CD4-positive, alpha-beta memory T cell (primary cell): ENCODE measurements around the gene ACADVL. TPM values are rescaled to one million over a fixed set of nuclear protein-coding genes. Genes with fewer than 3 reads are reported as not detected.

Experiments used
- CTCF ChIA-PET: fragments of 350-600 bp; sonication (Branson Sonifier 250); formaldehyde crosslinking; loops from one replicate; lab custom pipeline; 2021; ENCODE audit warnings: inconsistent platforms; ENCODE audit not compliant: partially characterized antibody; lab: Charles Lee
- POLR2A ChIA-PET: fragments of 350-600 bp; sonication (Branson Sonifier 250); formaldehyde crosslinking; loops from one replicate; lab custom pipeline; 2021; ENCODE audit not compliant: partially characterized antibody; lab: Charles Lee
- DNase-seq, 5 donors: peaks; one replicate each; pipeline versions ENCODE4 v3.0.0 to v3.0.0-alpha.2; 2020 to 2022; ENCODE audit warnings: mixed read lengths in 1 of 5
- H3K27ac ChIP-seq: one replicate; pipeline ENCODE4 v1.7.0; 2013; ENCODE audit warnings: low read depth, low read length
- H3K27me3 ChIP-seq: 2 replicates; pipeline ENCODE4 v1.7.0; 2013; ENCODE audit warnings: mild to moderate bottlenecking, low read length, moderate library complexity; ENCODE audit not compliant: insufficient read depth
- H3K36me3 ChIP-seq: 2 replicates; pipeline ENCODE4 v1.7.0; 2013; ENCODE audit warnings: mild to moderate bottlenecking, low read length, moderate library complexity; ENCODE audit not compliant: insufficient read depth
- H3K4me1 ChIP-seq: 2 replicates; pipeline ENCODE4 v1.7.0; 2013; ENCODE audit warnings: mild to moderate bottlenecking, low read length, moderate library complexity; ENCODE audit not compliant: insufficient read depth
- H3K4me3 ChIP-seq, 2 donors: one replicate each; pipeline ENCODE4 v1.7.0; 2013; ENCODE audit warnings: low read length in 2 of 2, mild to moderate bottlenecking in 1 of 2
- H3K9me3 ChIP-seq, 2 donors: one replicate each; pipeline ENCODE4 v1.7.0; 2013; ENCODE audit warnings: low read length in 2 of 2, control low read depth in 1 of 2; ENCODE audit not compliant: control insufficient read depth in 1 of 2
- H3K27ac Mint-ChIP-seq, 7 donors: one replicate each; pipeline ENCODE4 v1.8.0; 2020 to 2021; ENCODE audit warnings: mixed read lengths in 7 of 7, mild to moderate bottlenecking in 6 of 7, inconsistent platforms in 3 of 7, moderate library complexity in 3 of 7
- H3K27me3 Mint-ChIP-seq, 2 donors: one replicate each; pipeline ENCODE4 v1.8.0; 2020 to 2021; ENCODE audit warnings: mixed read lengths in 2 of 2
- H3K36me3 Mint-ChIP-seq, 2 donors: one replicate each; pipeline ENCODE4 v1.8.0; 2020 to 2021; ENCODE audit warnings: mixed read lengths in 2 of 2, inconsistent platforms in 1 of 2, mild to moderate bottlenecking in 1 of 2
- H3K4me1 Mint-ChIP-seq, 4 donors: one replicate each; pipeline ENCODE4 v1.8.0; 2020 to 2021; ENCODE audit warnings: mixed read lengths in 4 of 4, mild to moderate bottlenecking in 1 of 4
- H3K4me3 Mint-ChIP-seq, 8 donors: one replicate each; pipeline ENCODE4 v1.8.0; 2020 to 2021; ENCODE audit warnings: mixed read lengths in 8 of 8, mild to moderate bottlenecking in 7 of 8, moderate library complexity in 6 of 8, inconsistent platforms in 3 of 8
- H3K9me3 Mint-ChIP-seq, 8 donors: one replicate each; pipeline ENCODE4 v1.8.0; 2020 to 2021; ENCODE audit warnings: mixed read lengths in 8 of 8, mild to moderate bottlenecking in 5 of 8, inconsistent platforms in 3 of 8, moderate library complexity in 1 of 8
- intact Hi-C: fragments of 100-400 bp; cut with micrococcal nuclease; formaldehyde crosslinking; loops from one replicate; pipeline ENCODE4 v1.15.1; 2023
- polyA plus RNA-seq, 2 donors: library from polyadenylated mRNA; unstranded; fragments of 300-500 nt; fragmentation: Illumina TruSeq; gene quantifications; one replicate each; pipeline ENCODE4 v1.2.3, GENCODE V29; 2021
- total RNA-seq, 2 experiments: library from RNA; stranded (reverse); gene quantifications; one replicate each; pipeline ENCODE4 v1.2.3, GENCODE V29; 2021

The ACADVL gene
- total and polyA plus RNA-seq, 4 experiments from 2014 or later = 110 to 342 (median 229) TPM

DNA sequence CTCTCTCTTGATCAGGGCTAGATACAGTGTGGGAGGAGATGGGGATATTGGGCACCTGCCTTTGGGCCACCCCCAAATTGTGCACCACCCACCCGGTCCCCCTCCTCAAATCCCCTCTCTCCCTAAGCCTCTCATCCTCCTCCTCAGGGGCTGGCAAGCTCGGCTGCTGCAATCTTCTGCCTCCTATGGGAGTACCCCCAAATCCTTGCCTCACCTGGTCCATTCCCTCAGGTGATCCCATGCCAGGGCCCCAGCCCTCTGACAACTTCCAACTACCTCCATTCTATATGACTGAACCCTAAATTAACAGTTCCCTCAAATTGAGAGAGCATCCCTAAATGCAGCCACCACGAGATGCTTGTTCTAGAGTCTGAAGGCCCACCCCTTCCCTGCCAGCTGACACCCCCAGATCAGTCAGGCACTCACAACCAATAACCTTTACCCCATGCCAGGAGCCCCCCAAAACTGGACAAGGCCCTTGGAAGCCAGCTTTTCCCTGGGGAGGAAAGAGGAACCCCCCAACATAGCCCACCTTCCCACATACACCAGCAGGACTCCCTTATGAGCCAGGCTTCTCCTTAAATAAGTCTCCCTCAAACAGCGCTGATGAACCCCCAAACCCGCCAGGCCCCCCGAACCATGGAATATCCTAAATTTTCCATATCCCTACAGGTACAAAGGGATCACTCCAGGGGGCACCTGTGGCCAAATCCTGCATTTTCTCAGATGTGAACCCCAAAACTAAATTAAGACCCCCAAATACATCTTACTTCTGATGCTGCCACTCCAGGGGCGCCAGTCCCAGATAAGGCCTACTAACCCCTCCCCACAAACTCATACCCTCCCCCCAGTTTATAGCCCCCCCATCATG lies 3.3 kb upstream of the ACADVL start:
- Histone ChIP-seq H3K36me3 (no peaks in the 10 kb centered on the region), H3K9me3 (no peaks in the 10 kb centered on the region), H3K27ac (no peak overlapping the region), H3K4me1 (peaks cover 69% of the 10 kb centered on the region), H3K27me3 (no peaks in the 10 kb centered on the region), H3K4me3 (no peak overlapping the region)
- H3K27ac Mint-ChIP-seq = peak overlapping the region; percentile 73 to 98 (median 91)
- peaks cover 0 to 3% (median 0%) of the 10 kb centered on the region in 8 donors for H3K9me3 Mint-ChIP-seq
- ChIA-PET CTCF (interaction anchor here (0.8 kb wide), 1 partner anchor 171 kb away, joined by 3 read pairs; no protein-coding TSS in a partner anchor), POLR2A (interaction anchor here (0.6 to 15.3 kb wide), 2 partner anchors 19 to 118 kb away, joined by 3 to 435 read pairs; partner anchors contain the start of genes DVL2, GABARAP and PHF23)
- peak overlapping the region; percentile 17 to 53 (median 36) for H3K4me3 Mint-ChIP-seq
- intact Hi-C loops = no loop called here
- peaks cover 38 to 84% (median 58%) of the 10 kb centered on the region in 4 donors for H3K4me1 Mint-ChIP-seq
- DNase-seq = peak in 1 of 5 donors; percentile 27
- peaks cover 0 to 12% of the 10 kb centered on the region in 2 donors for H3K36me3 Mint-ChIP-seq
- peaks cover 0 to 9% of the 10 kb centered on the region in 2 donors for H3K27me3 Mint-ChIP-seq

GRCh38 chr17:7217113-7217987 lies 2.4 kb upstream of the ACADVL start:
- Mint-ChIP-seq H3K27me3 (peaks cover 0 to 4% of the 10 kb centered on the region in 2 donors), H3K36me3 (peaks cover 0 to 13% of the 10 kb centered on the region in 2 donors), H3K4me3 (peak overlapping the region; percentile 27 to 76 (median 44)), H3K9me3 (peaks cover 0 to 3% (median 0%) of the 10 kb centered on the region in 8 donors), H3K27ac (peak overlapping the region in 6 of 7 donors; percentile 60 to 98 (median 90)), H3K4me1 (peaks cover 38 to 83% (median 57%) of the 10 kb centered on the region in 4 donors)
- intact Hi-C loops = no loop called here
- CTCF ChIA-PET = no interaction called here
- H3K4me3 ChIP-seq = no peak overlapping the region
- H3K4me1 ChIP-seq = peaks cover 69% of the 10 kb centered on the region
- POLR2A ChIA-PET = interaction anchor here (1.0 to 15.3 kb wide), 2 partner anchors 9 to 18 kb away, joined by 3 to 435 read pairs; partner anchors contain the start of genes DVL2, GABARAP and PHF23
- no peaks in the 10 kb centered on the region for H3K9me3 ChIP-seq
- H3K36me3 ChIP-seq = peaks cover 5% of the 10 kb centered on the region
- DNase-seq = peak in 1 of 5 donors; percentile 36
- H3K27ac ChIP-seq = no peak overlapping the region
- H3K27me3 ChIP-seq = no peaks in the 10 kb centered on the region

- intact Hi-C loops = no loop called here
- Histone ChIP-seq H3K9me3 (no peaks in the 10 kb centered on the region), H3K36me3 (peaks cover 12% of the 10 kb centered on the region), H3K27me3 (no peaks in the 10 kb centered on the region), H3K27ac (no peak overlapping the region), H3K4me1 (peaks cover 68% of the 10 kb centered on the region), H3K4me3 (no peak overlapping the region)
- Mint-ChIP-seq H3K4me3 (peak overlapping the region; percentile 29 to 98 (median 44)), H3K27ac (peak overlapping the region in 5 of 7 donors; percentile 68 to 87 (median 78)), H3K4me1 (peaks cover 38 to 80% (median 56%) of the 10 kb centered on the region in 4 donors), H3K27me3 (peaks cover 0 to 3% of the 10 kb centered on the region in 2 donors), H3K9me3 (peaks cover 0 to 3% (median 0%) of the 10 kb centered on the region in 8 donors), H3K36me3 (peaks cover 0 to 20% of the 10 kb centered on the region in 2 donors)
- CTCF ChIA-PET = interaction anchor here (5.9 kb wide), 1 partner anchor 79 kb away, joined by 79 read pairs; no protein-coding TSS in a partner anchor
- POLR2A ChIA-PET = interaction anchor here (1.7 to 15.3 kb wide), 3 partner anchors 18 to 183 kb away, joined by 9 to 435 read pairs (median 10); partner anchors contain the start of genes CTDNEP1, DVL2, ELP5 and GABARAP
- DNase-seq = peak in 1 of 5 donors; percentile 14
These were observed 1.6 kb upstream of the ACADVL start for GRCh38 chr17:7218166-7218565.

- Histone ChIP-seq H3K4me3 (no peak overlapping the region), H3K27me3 (no peaks in the 10 kb centered on the region), H3K9me3 (no peaks in the 10 kb centered on the region), H3K36me3 (peaks cover 18% of the 10 kb centered on the region), H3K27ac (peak overlapping the region; percentile 80), H3K4me1 (peaks cover 62% of the 10 kb centered on the region)
- H3K27me3 Mint-ChIP-seq = peaks cover 0 to 3% of the 10 kb centered on the region in 2 donors
- peak overlapping the region in 7 of 8 donors; percentile 45 to 98 (median 90) for H3K4me3 Mint-ChIP-seq
- ChIA-PET CTCF (interaction anchor here (1.3 to 5.9 kb wide), 4 partner anchors 14 to 171 kb away, joined by 3 to 79 read pairs (median 26); partner anchors contain the start of genes DVL2 and GABARAP), POLR2A (interaction anchor here (1.1 to 15.3 kb wide), 9 partner anchors 11 to 365 kb away, joined by 3 to 435 read pairs (median 9); partner anchors contain the start of genes ACAP1, CTDNEP1, DVL2 and ELP5)
- intact Hi-C loops = loop anchor here (1.0 kb wide), 1 partner anchor 16 kb away; the partner anchor contains the start of gene DVL2
- peak in 1 of 5 donors; percentile 11 for DNase-seq
- peaks cover 0 to 3% (median 0%) of the 10 kb centered on the region in 8 donors for H3K9me3 Mint-ChIP-seq
- H3K4me1 Mint-ChIP-seq = peaks cover 34 to 75% (median 50%) of the 10 kb centered on the region in 4 donors
- H3K36me3 Mint-ChIP-seq = peaks cover 3 to 26% of the 10 kb centered on the region in 2 donors
- H3K27ac Mint-ChIP-seq = peak overlapping the region in 5 of 7 donors; percentile 61 to 99 (median 98)
These were observed 980 bp upstream of the ACADVL start for GRCh38 chr17:7218758-7219157.

- Mint-ChIP-seq H3K27me3 (peaks cover 0 to 3% of the 10 kb centered on the region in 2 donors), H3K4me3 (peak overlapping the region; percentile 81 to 98 (median 90)), H3K27ac (peak overlapping the region; percentile 94 to 99 (median 98)), H3K36me3 (peaks cover 6 to 31% of the 10 kb centered on the region in 2 donors), H3K4me1 (peaks cover 28 to 69% (median 46%) of the 10 kb centered on the region in 4 donors), H3K9me3 (peaks cover 0 to 3% (median 0%) of the 10 kb centered on the region in 8 donors)
- Histone ChIP-seq H3K27me3 (no peaks in the 10 kb centered on the region), H3K4me1 (peaks cover 59% of the 10 kb centered on the region), H3K36me3 (peaks cover 23% of the 10 kb centered on the region), H3K27ac (peak overlapping the region; percentile 80), H3K9me3 (no peaks in the 10 kb centered on the region), H3K4me3 (peak overlapping the region; percentile 54 to 89)
- CTCF ChIA-PET = interaction anchor here (0.8 to 5.9 kb wide), 7 partner anchors 13 to 173 kb away, joined by 3 to 79 read pairs (median 5); partner anchors contain the start of genes DVL2 and GABARAP
- POLR2A ChIA-PET = interaction anchor here (0.5 to 15.3 kb wide), 16 partner anchors 12 to 364 kb away, joined by 3 to 435 read pairs (median 8); partner anchors contain the start of genes ACAP1, CTDNEP1, DVL2 and ELP5
- intact Hi-C loops = loop anchor here (1.0 kb wide), 1 partner anchor 15 kb away; the partner anchor contains the start of gene DVL2
- DNase-seq = peak in 1 of 5 donors; percentile 11
These were observed 418 bp upstream of the ACADVL start for GRCh38 chr17:7219229-7219811.
